DMS114 treated with DMSO at 0.1 percent for 48 hours (cell line): ENCODE data around the gene RBM14.
"Not testable (repeated sequence)": the region's sequence is repeated elsewhere in the genome, so short reads cannot be mapped to it uniquely, and the experiment has no call there.

Experiments used
- DNase-seq: peaks from one replicate; lab custom pipeline; 2025; ENCODE audit not compliant: unreplicated experiment; lab: John Stamatoyannopoulos, UW

Gene RBM14

DNA sequence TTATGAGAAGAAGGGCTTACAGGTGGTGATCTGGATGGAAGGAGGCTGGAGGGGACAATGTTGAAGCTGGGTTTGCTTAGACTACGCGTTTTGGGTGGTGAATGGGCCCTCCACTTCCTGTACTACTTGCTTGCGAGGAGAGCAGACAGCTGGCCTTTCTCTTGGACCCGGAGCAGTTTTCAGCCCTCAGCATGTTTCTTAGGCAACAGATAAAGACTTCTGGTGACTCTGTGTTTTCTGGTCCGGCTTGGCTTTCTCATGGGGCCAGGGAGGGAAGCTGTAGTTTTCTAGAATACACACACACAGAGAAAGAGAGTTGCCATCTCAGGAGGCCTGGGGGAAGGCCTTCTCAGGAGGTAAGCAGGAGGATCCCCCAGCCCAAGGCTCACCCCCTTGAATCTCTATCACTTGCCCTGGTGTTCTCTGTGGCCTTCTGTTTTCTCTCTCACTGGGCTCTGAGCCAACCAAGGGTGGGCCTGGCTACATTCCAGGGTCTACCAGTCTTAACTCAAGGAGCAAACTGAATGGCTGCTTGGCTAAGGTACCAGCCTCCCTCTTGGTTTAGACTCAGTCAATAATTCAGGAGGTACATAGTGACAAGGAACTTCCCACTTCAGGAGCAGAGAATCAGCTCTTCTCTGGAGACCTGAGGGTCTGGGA lies 21.1 kb upstream of the RBM14 start:
- no peak for DNase-seq

DNA sequence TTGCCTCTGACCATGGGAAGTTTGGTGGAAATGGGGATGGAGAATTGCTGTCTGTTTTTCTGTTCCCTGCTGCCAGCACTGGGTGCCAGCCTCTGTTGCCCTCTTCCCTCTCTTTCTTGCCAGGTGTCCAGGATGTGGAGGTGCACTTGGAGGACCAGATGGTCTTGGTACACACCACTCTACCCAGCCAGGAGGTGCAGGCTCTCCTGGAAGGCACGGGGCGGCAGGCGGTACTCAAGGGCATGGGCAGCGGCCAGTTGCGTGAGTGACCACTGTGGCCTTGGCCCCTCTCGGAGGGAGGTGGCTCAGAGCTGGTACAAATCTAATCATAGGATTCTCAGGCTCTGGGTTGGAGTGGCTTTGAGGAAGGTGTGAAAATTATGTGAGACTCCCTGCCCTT lies 17.4 kb upstream of the RBM14 start:
- no peak for DNase-seq

DNA sequence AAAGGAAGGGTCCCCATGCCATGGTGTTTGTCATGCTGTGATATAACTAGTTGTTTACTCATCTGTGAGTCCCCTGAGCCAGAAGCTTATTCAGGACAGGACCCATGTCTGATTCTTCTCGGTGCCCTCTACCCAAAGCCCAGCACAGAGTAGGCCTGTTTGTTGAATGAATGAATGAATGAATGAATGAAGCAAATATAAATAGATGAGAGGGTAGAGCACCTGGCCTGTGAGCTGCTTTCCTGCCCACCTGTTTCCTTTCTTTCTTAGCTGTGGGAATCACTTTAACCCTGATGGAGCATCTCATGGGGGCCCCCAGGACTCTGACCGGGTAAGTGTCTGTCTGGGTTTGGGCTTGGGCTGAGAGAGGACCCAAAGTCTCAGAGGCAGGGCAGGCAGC lies 16.2 kb upstream of the RBM14 start:
- DNase-seq, result no peak

DNA sequence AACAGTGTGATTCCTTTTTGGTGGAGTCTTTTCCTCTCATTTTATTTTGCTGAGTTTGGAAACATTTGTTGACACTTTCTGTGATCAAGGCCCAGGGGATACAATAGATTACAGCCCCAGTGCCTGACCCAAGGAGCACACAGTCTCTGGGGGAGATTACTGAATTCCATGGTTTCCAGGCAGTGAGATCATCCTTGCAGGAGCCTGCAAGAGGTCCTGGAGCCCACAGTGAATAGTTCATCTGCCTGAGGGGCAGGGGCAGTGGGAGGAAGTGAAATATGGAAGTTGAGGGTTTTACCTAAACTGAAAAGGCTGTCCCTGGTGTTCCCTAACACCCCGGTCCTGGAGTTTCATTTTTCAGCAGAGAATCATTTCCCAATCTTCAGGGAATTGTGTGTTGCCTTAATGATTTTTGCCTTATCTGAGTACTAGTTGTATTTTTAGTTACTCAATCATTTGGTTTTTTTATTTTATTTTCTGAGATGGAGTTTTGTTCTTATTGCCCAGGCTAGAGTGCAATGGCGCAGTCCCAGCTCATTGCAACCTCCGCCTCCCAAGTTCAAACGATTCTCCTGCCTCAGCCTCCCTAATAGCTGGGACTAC lies 15.7 kb upstream of the RBM14 start:
- no peak for DNase-seq

GRCh38 chr11:66603072-66603471 lies 13.4 kb upstream of the RBM14 start:
- no peak for DNase-seq

GRCh38 chr11:66604155-66604554 lies 12.3 kb upstream of the RBM14 start:
- DNase-seq, result no peak

- not testable (repeated sequence) for DNase-seq
Observed at GRCh38 chr11:66606608-66607007, 9.8 kb upstream of the RBM14 start.

GRCh38 chr11:66607126-66607834 lies 9.2 kb upstream of the RBM14 start:
- DNase-seq, result no peak

DNA sequence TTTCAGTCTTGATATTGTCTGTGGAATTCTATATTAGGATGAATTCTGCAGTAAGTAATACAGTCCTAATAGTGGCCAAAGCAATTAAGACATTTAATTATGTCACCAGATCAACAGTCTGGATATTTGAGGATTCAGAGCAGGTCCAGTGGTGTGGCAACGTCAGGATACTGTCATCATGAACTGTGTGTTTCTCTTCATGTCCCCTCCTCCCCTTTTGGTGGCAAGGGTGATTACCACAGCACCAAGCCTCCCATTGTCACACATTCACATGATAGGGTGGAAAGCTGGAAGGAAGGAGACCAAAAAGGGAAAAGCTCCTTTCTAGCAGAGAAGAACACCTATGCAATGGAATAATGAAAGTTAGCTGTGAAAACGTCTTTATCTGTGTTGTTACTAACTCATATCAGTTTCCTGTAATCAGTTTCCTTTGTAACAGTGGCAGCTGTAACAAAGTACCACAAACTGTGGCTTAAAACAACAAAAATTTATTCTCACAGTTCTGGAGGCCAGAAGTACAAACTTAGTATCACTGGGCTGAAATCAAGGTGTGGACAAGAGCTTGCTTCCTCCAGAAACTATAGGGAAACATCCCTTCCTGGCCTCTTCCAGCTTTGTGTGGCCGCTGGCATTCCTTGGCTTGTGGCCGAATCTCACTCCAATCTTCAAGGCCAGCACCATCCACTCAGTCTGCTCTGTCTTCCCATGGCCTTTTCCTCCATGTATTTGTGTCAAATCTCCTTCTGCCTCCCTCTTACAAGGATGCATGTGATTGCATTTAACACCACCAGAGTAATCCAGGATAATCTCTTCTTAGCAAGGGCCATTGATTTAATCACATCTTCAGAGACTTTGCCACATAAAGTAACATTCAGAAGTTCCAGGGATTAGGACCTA lies 6.5 kb upstream of the RBM14 start:
- no peak for DNase-seq

DNA sequence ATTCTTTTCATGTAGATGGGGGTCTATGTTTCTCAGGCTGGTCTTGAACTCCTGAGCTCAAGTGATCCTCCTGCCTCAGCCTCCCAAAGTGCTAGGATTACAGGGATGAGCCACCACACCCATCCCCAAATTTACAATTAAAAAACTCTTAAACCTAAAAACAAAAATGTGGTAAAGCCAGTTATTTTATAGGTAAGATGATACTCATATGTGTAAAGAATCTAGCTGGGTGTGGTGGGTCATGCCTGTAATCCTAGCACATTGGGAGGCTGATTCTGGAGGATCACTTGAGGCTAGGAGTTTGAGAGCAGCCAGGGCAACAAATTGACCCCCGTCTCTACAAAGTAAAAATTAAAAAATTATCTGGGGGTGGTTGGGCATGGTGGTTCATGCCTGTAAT lies 4.0 kb upstream of the RBM14 start:
- no peak for DNase-seq

GRCh38 chr11:66614073-66614472 lies 2.4 kb upstream of the RBM14 start:
- no peak for DNase-seq

DNA sequence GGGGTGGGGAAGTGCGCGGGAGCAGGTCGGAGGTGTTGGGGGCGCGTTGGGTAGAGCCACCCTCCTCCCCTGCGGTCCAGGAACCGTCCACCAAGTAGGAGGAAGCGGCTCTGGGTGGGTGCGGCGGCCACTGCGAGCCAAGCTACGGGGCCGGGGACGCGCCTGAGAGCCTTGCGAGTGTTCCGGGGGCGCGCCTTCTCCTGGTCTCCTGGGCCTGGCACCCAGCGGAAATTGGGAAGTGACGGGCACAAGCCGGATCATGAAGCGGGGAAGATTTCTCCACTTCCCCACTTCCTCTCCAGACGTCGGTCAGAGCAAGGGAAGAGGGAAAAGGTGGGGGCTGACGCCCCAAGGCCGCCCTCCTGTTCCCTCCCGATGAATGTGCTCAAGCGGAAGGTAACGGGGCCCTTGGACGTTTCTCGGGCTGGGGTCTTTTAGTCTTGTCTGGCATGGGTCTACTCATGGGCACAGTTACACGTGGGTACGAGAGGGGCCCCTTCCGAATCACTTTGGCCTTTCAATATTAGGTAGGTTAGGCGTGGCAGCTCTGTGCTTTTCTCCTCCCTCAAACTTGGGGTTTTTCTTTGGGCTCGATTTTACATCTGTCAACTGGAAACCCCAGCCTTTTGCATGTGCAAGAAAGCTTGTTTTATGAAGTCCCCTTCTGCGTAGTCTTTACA lies 865 bp downstream of the RBM14 start:
- no peak for DNase-seq

DNA sequence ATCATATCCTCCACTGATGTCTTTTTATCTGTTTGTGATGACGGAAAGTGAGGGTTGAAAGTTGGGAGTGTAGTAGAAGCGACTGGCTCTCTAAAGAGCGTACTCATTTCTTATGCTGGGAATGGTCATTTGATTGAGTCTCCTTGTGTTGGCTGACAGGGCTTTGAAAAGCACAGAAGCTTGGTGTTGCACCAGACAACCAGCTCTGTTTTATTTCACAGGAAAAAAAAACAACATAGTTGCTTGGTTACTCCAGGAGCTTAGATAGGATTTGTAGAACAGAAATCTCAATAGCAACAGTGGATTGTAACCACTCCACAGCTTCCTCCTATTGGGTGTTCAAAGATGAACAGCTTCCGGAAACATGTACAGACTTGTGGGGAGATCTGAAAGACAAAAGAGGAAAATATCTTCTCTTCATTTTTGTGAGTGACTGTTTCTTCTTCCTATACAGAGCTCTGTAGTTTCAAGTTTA lies 2.7 kb downstream of the RBM14 start:
- DNase-seq, result no peak

DNA sequence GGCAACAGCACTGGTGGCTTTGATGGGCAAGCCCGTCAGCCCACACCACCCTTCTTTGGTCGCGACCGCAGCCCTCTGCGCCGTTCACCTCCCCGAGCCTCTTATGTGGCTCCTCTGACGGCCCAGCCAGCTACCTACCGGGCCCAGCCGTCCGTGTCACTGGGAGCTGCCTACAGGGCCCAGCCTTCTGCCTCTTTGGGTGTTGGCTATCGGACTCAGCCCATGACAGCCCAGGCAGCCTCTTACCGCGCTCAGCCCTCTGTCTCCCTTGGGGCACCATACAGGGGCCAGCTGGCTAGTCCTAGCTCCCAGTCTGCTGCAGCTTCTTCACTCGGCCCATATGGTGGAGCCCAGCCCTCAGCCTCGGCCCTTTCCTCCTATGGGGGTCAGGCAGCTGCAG lies 8.0 kb downstream of the RBM14 start:
- DNase-seq, result no peak

- no peak for DNase-seq
Observed at GRCh38 chr11:66625041-66625751, 8.8 kb downstream of the RBM14 start.

- DNase-seq, result no peak
Observed at GRCh38 chr11:66625752-66626149, 9.3 kb downstream of the RBM14 start.

GRCh38 chr11:66626382-66626781 lies 10.0 kb downstream of the RBM14 start:
- no peak for DNase-seq

GRCh38 chr11:66626926-66627325 lies 10.5 kb downstream of the RBM14 start:
- DNase-seq, result no peak

DNA sequence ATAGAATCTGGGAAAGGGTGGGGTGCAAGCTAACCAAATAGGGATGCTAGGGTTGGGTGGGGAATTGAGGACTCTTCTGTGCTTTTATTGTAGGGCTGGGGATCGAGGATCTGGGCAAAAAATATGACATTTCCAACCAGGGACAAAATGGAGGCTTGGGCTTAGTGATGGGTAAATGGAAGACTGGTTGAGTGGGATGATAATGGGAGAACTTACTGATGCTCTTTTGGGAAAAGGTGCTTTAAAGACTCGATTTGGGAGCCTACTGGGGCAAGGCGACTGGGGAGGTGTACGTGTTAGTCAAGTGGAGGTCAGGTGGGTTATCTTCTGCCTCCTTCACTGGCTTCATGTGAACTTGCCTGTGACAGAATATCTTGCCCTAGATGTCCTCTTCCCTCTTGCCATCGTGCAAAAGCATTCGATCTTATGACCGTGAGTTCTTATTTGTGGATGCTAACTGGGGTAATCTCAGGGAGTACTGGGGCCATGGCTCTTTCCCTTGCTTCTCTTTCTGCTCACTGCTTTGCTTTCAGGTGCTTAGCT lies 11.7 kb downstream of the RBM14 start:
- DNase-seq, result no peak

DNA sequence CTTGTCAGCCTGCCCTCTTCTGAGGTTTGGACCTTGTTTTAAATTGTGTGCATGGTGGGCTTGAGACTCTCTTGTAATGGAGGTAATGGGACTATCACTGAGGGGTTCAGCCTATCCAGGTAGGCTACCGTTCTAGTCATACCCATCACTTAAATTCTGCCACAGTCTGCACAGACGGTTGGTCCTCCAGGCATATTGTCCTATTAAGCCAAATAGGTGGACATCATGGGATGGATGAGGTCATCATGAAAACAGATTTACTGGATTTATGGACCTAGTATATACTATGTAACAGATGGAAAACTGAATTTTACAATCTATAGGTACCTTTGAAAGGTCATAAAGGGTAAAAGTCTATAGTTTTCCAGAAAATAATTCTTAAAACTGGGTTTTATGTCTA lies 12.9 kb downstream of the RBM14 start:
- DNase-seq, result no peak
